IMR-90 (cell line): ENCODE results near the gene TOMM20. TPM values are rescaled to one million over a fixed set of nuclear protein-coding genes. Genes with fewer than 3 reads are reported as not detected.
A peak's percentile ranks its signal among the peaks of the same experiment; 100 is the strongest.
"Not testable (repeated sequence)": the region's sequence is repeated elsewhere in the genome, so short reads cannot be mapped to it uniquely, and the experiment has no call there.

Experiments used
- ATAC-seq: fragments of 200-7000 bp; cut with Tn5 transposase; 2 replicates; pipeline ENCODE4 v1.9.1; 2020; ENCODE audit warnings: low read depth, mild to moderate bottlenecking, moderate library complexity
- BruUV-seq: library from RNA; stranded (reverse); fragments of 400-500 nt; replicated peaks from 2 replicates; lab custom pipeline; 2021; lab: Mats Ljungman, UMichigan
- CTCF ChIA-PET: fragments of 300-600 bp; formaldehyde crosslinking; extraction: SDS; loops from one replicate; lab custom pipeline; 2021; ENCODE audit warnings: antibody characterized with exemption; lab: Yijun Ruan, JAX
- POLR2A ChIA-PET: fragments of 300-600 bp; sonication (Branson Sonifier 250); formaldehyde crosslinking; loops from one replicate; lab custom pipeline; 2022; ENCODE audit warnings: antibody characterized with exemption; ENCODE audit not compliant: unreplicated experiment; lab: Charles Lee
- DNase-seq: peaks from one replicate; pipeline ENCODE4 v3.0.0; 2013
- H2AFZ ChIP-seq: replicated peaks from 2 replicates; pipeline ENCODE3; 2013; ENCODE audit warnings: low read length, mild to moderate bottlenecking; ENCODE audit not compliant: poor library complexity
- H2AK5ac ChIP-seq: 2 replicates; pipeline ENCODE4 v1.6.1; 2013; ENCODE audit warnings: low read depth, low read length, inconsistent platforms
- H2AK9ac ChIP-seq: replicated peaks from 2 replicates; pipeline ENCODE3; 2013; ENCODE audit warnings: mild to moderate bottlenecking, low read depth, low read length, moderate library complexity; ENCODE audit not compliant: poor library complexity
- H2BK120ac ChIP-seq: 2 replicates; pipeline ENCODE4 v1.6.1; 2013; ENCODE audit warnings: low read depth, low read length, inconsistent platforms
- H2BK15ac ChIP-seq: 3 replicates; pipeline ENCODE4 v1.6.1; 2013; ENCODE audit warnings: low read depth, low read length, inconsistent platforms
- H2BK20ac ChIP-seq: 2 replicates; pipeline ENCODE4 v1.6.1; 2013; ENCODE audit warnings: low read depth, mild to moderate bottlenecking, inconsistent platforms, low read length, moderate library complexity
- H2BK5ac ChIP-seq: 2 replicates; pipeline ENCODE4 v1.6.1; 2013; ENCODE audit warnings: mild to moderate bottlenecking, low read depth, low read length, inconsistent platforms; ENCODE audit not compliant: poor library complexity, severe bottlenecking
- H3K14ac ChIP-seq: replicated peaks from 2 replicates; pipeline ENCODE4 v1.6.1; 2013; ENCODE audit warnings: low read depth, low read length, inconsistent platforms
- H3K18ac ChIP-seq: 2 replicates; pipeline ENCODE4 v1.6.1; 2013; ENCODE audit warnings: low read depth, low read length, control low read depth
- H3K23ac ChIP-seq: 2 replicates; pipeline ENCODE4 v1.6.1; 2013; ENCODE audit warnings: low read depth, low read length, inconsistent platforms
- H3K27ac ChIP-seq: 2 replicates; pipeline ENCODE4 v1.5.1; 2013; ENCODE audit warnings: mild to moderate bottlenecking, control low read depth, low read length; ENCODE audit not compliant: insufficient read depth
- H3K27me3 ChIP-seq: 2 replicates; pipeline ENCODE4 v1.6.1; 2013; ENCODE audit warnings: low read length; ENCODE audit not compliant: control insufficient read depth, insufficient read depth
- H3K36me3 ChIP-seq: 2 replicates; pipeline ENCODE4 v1.6.1; 2013; ENCODE audit warnings: low read length, mixed read lengths; ENCODE audit not compliant: control insufficient read depth, insufficient read depth
- H3K4ac ChIP-seq: 2 replicates; pipeline ENCODE4 v1.6.1; 2013; ENCODE audit warnings: low read depth, low read length, inconsistent platforms
- H3K4me1 ChIP-seq: 2 replicates; pipeline ENCODE4 v1.6.1; 2013; ENCODE audit warnings: low read length, mixed read lengths; ENCODE audit not compliant: control insufficient read depth, insufficient read depth
- H3K4me2 ChIP-seq: 2 replicates; pipeline ENCODE4 v1.6.1; 2013; ENCODE audit warnings: low read depth, mild to moderate bottlenecking, control low read depth, low read length, moderate library complexity
- H3K4me3 ChIP-seq: 2 replicates; pipeline ENCODE4 v1.5.1; 2013; ENCODE audit warnings: low read depth, mild to moderate bottlenecking, control low read depth, low read length, moderate library complexity; ENCODE audit not compliant: insufficient read depth
- H3K56ac ChIP-seq: 2 replicates; pipeline ENCODE4 v1.6.1; 2013; ENCODE audit warnings: low read length, inconsistent platforms; ENCODE audit not compliant: insufficient read depth; ENCODE audit errors: extremely low read depth
- H3K79me1 ChIP-seq, 2 experiments: 2 replicates each; pipeline ENCODE4 v1.6.1; 2013; ENCODE audit warnings: low read length in 2 of 2, inconsistent platforms in 1 of 2, low read depth in 1 of 2
- H3K9ac ChIP-seq: 2 replicates; pipeline ENCODE4 v1.6.1; 2013; ENCODE audit warnings: low read depth, low read length, control low read depth
- H3K9me1 ChIP-seq: 2 replicates; pipeline ENCODE4 v1.6.1; 2013; ENCODE audit warnings: low read length, inconsistent platforms; ENCODE audit not compliant: insufficient read depth
- H3K9me3 ChIP-seq: 2 replicates; pipeline ENCODE4 v1.6.1; 2013; ENCODE audit warnings: low read length; ENCODE audit not compliant: control insufficient read depth, insufficient read depth
- H4K20me1 ChIP-seq: 2 replicates; pipeline ENCODE4 v1.6.1; 2013; ENCODE audit warnings: low read length, inconsistent platforms; ENCODE audit not compliant: insufficient read depth
- H4K5ac ChIP-seq: 2 replicates; pipeline ENCODE4 v1.6.1; 2013; ENCODE audit warnings: mild to moderate bottlenecking, low read depth, low read length, control low read depth
- H4K8ac ChIP-seq, 2 experiments: 2 replicates each; pipeline ENCODE4 v1.6.1; 2013; ENCODE audit warnings: low read depth in 2 of 2, low read length in 2 of 2, control low read depth in 1 of 2, inconsistent platforms in 1 of 2
- H4K91ac ChIP-seq: 2 replicates; pipeline ENCODE4 v1.6.1; 2013; ENCODE audit warnings: low read depth, low read length, inconsistent platforms; ENCODE audit not compliant: insufficient read depth
- POLR2A ChIP-seq: IDR thresholded peaks from 2 replicates; pipeline ENCODE4 v1.6.1; 2012; ENCODE audit warnings: mild to moderate bottlenecking, low read depth, low read length
- RCOR1 ChIP-seq: IDR thresholded peaks from 2 replicates; pipeline ENCODE4 v1.6.1; 2012; ENCODE audit warnings: mild to moderate bottlenecking, low read length, improper control_type of control experiment; ENCODE audit not compliant: insufficient replicate concordance
- SMC3 ChIP-seq: fragments of 150-350 bp; IDR thresholded peaks from 2 replicates; pipeline ENCODE4 v1.6.1; 2016; ENCODE audit warnings: low read depth, mild to moderate bottlenecking, antibody characterized with exemption, low read length, moderate library complexity
- WGBS, 2 experiments: methylation state at CpG; one replicate each; pipeline versions ENCODE4 v1.1.5 to v1.1.7; 2013; ENCODE audit warnings: missing lambda C conversion rate in 2 of 2; ENCODE audit not compliant: insufficient read length in 1 of 2; ENCODE audit errors: extremely low coverage in 2 of 2; 5-methylcytosine and 5-hydroxymethylcytosine counted together
- dilution Hi-C: fragments of 300-500 bp; cut with HindIII; formaldehyde crosslinking; loops from one replicate; pipeline ENCODE4 v1.14.3; 2018; ENCODE audit warnings: low sequenced_read_pairs; ENCODE audit not compliant: unreplicated experiment
- in situ Hi-C: fragments of 300-500 bp; cut with MboI; formaldehyde crosslinking; loops from 3 replicates; pipeline ENCODE4 v1.14.3; 2019; ENCODE audit warnings: low sequenced_read_pairs, inconsistent platforms, mixed read lengths
- intact Hi-C: fragments of 100-400 bp; cut with micrococcal nuclease; formaldehyde crosslinking; loops from 2 replicates; pipeline ENCODE4 v1.10.0; 2022
- polyA plus RNA-seq, 3 experiments: library from polyadenylated mRNA; depleted of rRNA; stranded (reverse); fragments of >200 nt; gene quantifications; 2 replicates each; pipeline ENCODE4 v1.2.3, GENCODE V29; 2012; ENCODE audit warnings: low replicate concordance in 1 of 3
- total RNA-seq: library from RNA; depleted of rRNA; stranded (reverse); fragments of >200 nt; gene quantifications from 2 replicates; pipeline ENCODE4 v1.2.3, GENCODE V29; 2012
- TF ChIP-seq, protein P1 (sequence below): conservative IDR thresholded peaks from 2 replicates; pipeline ENCODE4 v1.5.1; 2012; ENCODE audit warnings: mild to moderate bottlenecking, low read depth, low read length, improper control_type of control experiment

TOMM20 gene
- total and polyA plus RNA-seq, 2 of the 4 experiments (the other 2 are of a cell fraction) = 75.3 to 84.4 TPM

DNA sequence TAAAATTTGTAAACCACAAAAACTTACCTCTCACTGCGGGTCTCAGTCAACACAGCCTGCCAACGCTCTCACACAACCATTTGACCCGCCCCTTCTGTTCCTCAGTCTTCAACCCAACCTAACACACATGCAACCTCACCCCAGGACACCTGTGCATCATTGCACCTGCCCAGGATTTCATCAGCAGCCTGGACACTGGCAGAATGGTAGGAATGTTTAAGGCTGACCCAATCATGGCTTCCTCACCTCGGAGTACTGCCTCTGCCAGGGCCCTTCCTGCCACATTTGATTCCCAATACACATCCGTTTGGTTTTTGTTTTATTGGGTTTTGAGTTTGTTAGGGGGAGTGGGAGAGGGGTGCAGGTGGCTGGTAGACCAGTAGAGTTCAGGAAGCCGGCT is 40.7 kb downstream of the TOMM20 start (continued):
- TF ChIP-seq, protein P1, sequence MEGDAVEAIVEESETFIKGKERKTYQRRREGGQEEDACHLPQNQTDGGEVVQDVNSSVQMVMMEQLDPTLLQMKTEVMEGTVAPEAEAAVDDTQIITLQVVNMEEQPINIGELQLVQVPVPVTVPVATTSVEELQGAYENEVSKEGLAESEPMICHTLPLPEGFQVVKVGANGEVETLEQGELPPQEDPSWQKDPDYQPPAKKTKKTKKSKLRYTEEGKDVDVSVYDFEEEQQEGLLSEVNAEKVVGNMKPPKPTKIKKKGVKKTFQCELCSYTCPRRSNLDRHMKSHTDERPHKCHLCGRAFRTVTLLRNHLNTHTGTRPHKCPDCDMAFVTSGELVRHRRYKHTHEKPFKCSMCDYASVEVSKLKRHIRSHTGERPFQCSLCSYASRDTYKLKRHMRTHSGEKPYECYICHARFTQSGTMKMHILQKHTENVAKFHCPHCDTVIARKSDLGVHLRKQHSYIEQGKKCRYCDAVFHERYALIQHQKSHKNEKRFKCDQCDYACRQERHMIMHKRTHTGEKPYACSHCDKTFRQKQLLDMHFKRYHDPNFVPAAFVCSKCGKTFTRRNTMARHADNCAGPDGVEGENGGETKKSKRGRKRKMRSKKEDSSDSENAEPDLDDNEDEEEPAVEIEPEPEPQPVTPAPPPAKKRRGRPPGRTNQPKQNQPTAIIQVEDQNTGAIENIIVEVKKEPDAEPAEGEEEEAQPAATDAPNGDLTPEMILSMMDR = no peak
- no peak for TF ChIP-seq SMC3
- TF ChIP-seq RCOR1 = no peak
- TF ChIP-seq POLR2A = no peak

DNA sequence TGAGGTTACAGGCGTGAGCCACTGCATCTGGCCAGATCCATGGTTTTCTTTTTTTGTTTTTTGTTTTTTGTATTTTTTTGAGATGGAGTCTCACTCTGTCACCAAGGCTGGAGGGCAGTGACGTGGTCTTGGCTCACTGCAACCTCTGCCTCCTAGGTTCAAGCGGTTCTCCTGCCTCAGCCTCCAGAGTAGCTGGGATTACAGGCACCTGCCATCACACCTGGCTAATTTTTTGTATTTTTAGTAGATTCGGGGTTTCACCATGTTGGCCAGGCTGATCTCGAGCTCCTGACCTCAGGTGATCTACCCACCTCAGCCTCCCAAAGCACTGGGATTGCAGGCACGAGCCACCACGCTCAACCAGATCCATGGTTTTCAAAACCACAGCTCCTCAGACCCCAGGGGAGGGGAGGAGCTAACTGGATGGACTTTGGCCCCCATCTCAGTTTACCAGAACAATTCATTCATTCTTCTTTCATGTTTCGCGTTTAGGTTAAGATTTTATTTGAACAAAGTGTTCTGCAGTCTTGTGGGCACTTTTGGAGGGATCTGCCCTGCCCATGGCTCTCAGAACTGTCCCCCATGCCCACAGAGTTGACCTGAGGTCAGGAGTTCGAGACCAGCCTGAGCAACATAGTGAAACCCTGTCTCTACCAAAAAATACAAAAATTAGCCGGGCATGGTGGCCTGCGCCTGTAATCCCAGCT is 43.1 kb downstream of the TOMM20 start:
- H4K5ac ChIP-seq, H3K56ac ChIP-seq, H2BK20ac ChIP-seq, BruUV-seq, dilution Hi-C loops, H4K20me1 ChIP-seq, H3K9me1 ChIP-seq, H3K79me1 ChIP-seq, ATAC-seq, H3K18ac ChIP-seq, H3K4me2 ChIP-seq, H2BK5ac ChIP-seq, CTCF ChIA-PET, H3K9ac ChIP-seq, H3K36me3 ChIP-seq, POLR2A ChIA-PET, H3K9me3 ChIP-seq, DNase-seq, H2AK9ac ChIP-seq, H3K27ac ChIP-seq, H3K14ac ChIP-seq, H3K4me3 ChIP-seq, H3K27me3 ChIP-seq, H4K8ac ChIP-seq, H3K4me1 ChIP-seq, H2AFZ ChIP-seq, H4K91ac ChIP-seq, intact Hi-C loops, H2BK15ac ChIP-seq, H3K23ac ChIP-seq: not testable (repeated sequence)
- in situ Hi-C loops = loop anchor here (25.0 kb wide), 1 partner anchor 223 kb away; no protein-coding TSS in a partner anchor
- 57% methylated on average over 1 of the region's 12 CpGs; no CpG with 5 or more reads in 1 of the 2 experiments for WGBS, 2 experiments
- peak overlapping the region; percentile 32; the same call in 1 of the 2 replicates for H2BK120ac ChIP-seq
- H3K4ac ChIP-seq = peak overlapping the region; percentile 22; the same call in 1 of the 2 replicates
- H2AK5ac ChIP-seq = peak overlapping the region; percentile 14; the same call in 1 of the 2 replicates
